HFFc6 (cell line): ENCODE data around the gene LGALSL. TPM values are rescaled to one million over a fixed set of nuclear protein-coding genes. Genes with fewer than 3 reads are reported as not detected.

Experiments
- DNase-seq: peaks from one replicate; pipeline ENCODE4 v3.0.0-alpha.2; 2018
- H3K27ac Mint-ChIP-seq: 2 replicates; pipeline ENCODE4 v1.8.0; 2020; ENCODE audit warnings: mild to moderate bottlenecking, mixed read lengths
- H3K27me3 Mint-ChIP-seq: 2 replicates; pipeline ENCODE4 v1.8.0; 2021; ENCODE audit warnings: mild to moderate bottlenecking, moderate library complexity, mixed read lengths; ENCODE audit not compliant: insufficient read depth
- H3K36me3 Mint-ChIP-seq: 2 replicates; pipeline ENCODE4 v1.8.0; 2021; ENCODE audit warnings: low read depth, mixed read lengths
- H3K4me1 Mint-ChIP-seq: 2 replicates; pipeline ENCODE4 v1.8.0; 2020; ENCODE audit warnings: low read depth, mixed read lengths
- H3K4me3 Mint-ChIP-seq: 2 replicates; pipeline ENCODE4 v1.8.0; 2020; ENCODE audit warnings: mild to moderate bottlenecking, moderate library complexity, mixed read lengths
- H3K9me3 Mint-ChIP-seq: 2 replicates; pipeline ENCODE4 v1.8.0; 2020; ENCODE audit warnings: mild to moderate bottlenecking, mixed read lengths
- CTCF ChIP-seq: fragments of 200-600 bp; sonication (generic); IDR thresholded peaks from 2 replicates; pipeline ENCODE4 v1.5.0; 2021; ENCODE audit warnings: antibody characterized with exemption, mild to moderate bottlenecking
- total RNA-seq, 6 experiments: library from RNA; stranded (reverse); fragmentation: NEBNext Ultra II Directional; extraction: Animal tissue kit (Norgen Biotek cat#: 25700); gene quantifications; 2 replicates in 1 of 6; 3 replicates in 5 of 6; pipeline ENCODE4 v1.2.3, GENCODE V29; 2021

LGALSL gene
- total RNA-seq, 6 experiments from 2014 or later: 0.64 to 2.1 (median 0.82) TPM

DNA sequence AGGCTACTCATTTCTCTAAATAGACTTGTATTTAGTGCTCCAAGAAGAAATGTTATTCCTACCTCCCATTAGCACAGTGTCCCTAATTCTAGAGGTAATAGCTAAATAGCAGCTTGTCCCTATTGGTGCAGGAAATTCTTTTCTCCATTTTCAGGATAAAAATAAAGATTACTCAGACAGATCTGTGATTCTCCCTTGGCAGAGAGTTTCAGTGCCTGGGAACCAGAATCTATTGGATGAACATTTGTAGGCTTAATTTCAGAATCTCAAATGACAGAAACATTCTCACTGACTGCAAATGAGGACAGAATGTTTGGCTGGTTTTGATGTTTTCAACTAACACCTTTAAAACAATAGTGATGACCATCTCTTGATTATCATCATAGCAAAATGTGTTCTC, 33.3 kb upstream of the LGALSL start:
- no peak for TF ChIP-seq CTCF
- H3K27me3 Mint-ChIP-seq: peaks cover 34% of the 10 kb centered on the region
- no peak overlapping the region for H3K4me3 Mint-ChIP-seq
- H3K36me3 Mint-ChIP-seq: no peaks in the 10 kb centered on the region
- no peak overlapping the region for H3K27ac Mint-ChIP-seq
- DNase-seq: no peak
- no peaks in the 10 kb centered on the region for H3K4me1 Mint-ChIP-seq
- no peaks in the 10 kb centered on the region for H3K9me3 Mint-ChIP-seq

GRCh38 chr2:64421201-64421600, 32.8 kb upstream of the LGALSL start:
- no peaks in the 10 kb centered on the region for H3K4me1 Mint-ChIP-seq
- H3K27me3 Mint-ChIP-seq: peaks cover 34% of the 10 kb centered on the region
- H3K36me3 Mint-ChIP-seq: no peaks in the 10 kb centered on the region
- no peak for TF ChIP-seq CTCF
- no peak overlapping the region for H3K4me3 Mint-ChIP-seq
- no peaks in the 10 kb centered on the region for H3K9me3 Mint-ChIP-seq
- H3K27ac Mint-ChIP-seq: no peak overlapping the region
- no peak for DNase-seq

GRCh38 chr2:64422466-64422865, 31.5 kb upstream of the LGALSL start:
- Mint-ChIP-seq H3K9me3 (no peaks in the 10 kb centered on the region), H3K36me3 (no peaks in the 10 kb centered on the region), H3K4me1 (no peaks in the 10 kb centered on the region), H3K27me3 (peaks cover 30% of the 10 kb centered on the region), H3K4me3 (no peak overlapping the region), H3K27ac (no peak overlapping the region)
- peak; percentile 0 for DNase-seq
- TF ChIP-seq CTCF: no peak

GRCh38 chr2:64423303-64423702, 30.7 kb upstream of the LGALSL start:
- Mint-ChIP-seq H3K9me3 (no peaks in the 10 kb centered on the region), H3K4me3 (no peak overlapping the region), H3K4me1 (no peaks in the 10 kb centered on the region), H3K27ac (no peak overlapping the region), H3K36me3 (no peaks in the 10 kb centered on the region), H3K27me3 (peaks cover 23% of the 10 kb centered on the region)
- no peak for TF ChIP-seq CTCF
- no peak for DNase-seq

GRCh38 chr2:64424416-64424987, 29.5 kb upstream of the LGALSL start:
- Mint-ChIP-seq H3K9me3 (no peaks in the 10 kb centered on the region), H3K27me3 (peaks cover 18% of the 10 kb centered on the region; the same call in 1 of the 2 replicates), H3K4me3 (no peak overlapping the region), H3K27ac (no peak overlapping the region), H3K4me1 (no peaks in the 10 kb centered on the region), H3K36me3 (no peaks in the 10 kb centered on the region)
- no peak for DNase-seq
- no peak for TF ChIP-seq CTCF
